NCI-H2196 (cell line): ENCODE results near the gene CYB5A.

Experiments used
- DNase-seq: peaks from one replicate; lab custom pipeline; 2025; ENCODE audit not compliant: unreplicated experiment; lab: John Stamatoyannopoulos, UW

The CYB5A gene

GRCh38 chr18:74278058-74278457 lies 13.7 kb downstream of the CYB5A start:
- no peak for DNase-seq

GRCh38 chr18:74277296-74277695 lies 14.5 kb downstream of the CYB5A start:
- no peak for DNase-seq

GRCh38 chr18:74276609-74277008 lies 15.2 kb downstream of the CYB5A start:
- DNase-seq: no peak

- DNase-seq: no peak
Observed at GRCh38 chr18:74275736-74276135, 16.0 kb downstream of the CYB5A start.

GRCh38 chr18:74274700-74275099 lies 17.1 kb downstream of the CYB5A start:
- DNase-seq: no peak

GRCh38 chr18:74273394-74273793 lies 18.4 kb downstream of the CYB5A start:
- peak; percentile 41 for DNase-seq

- no peak for DNase-seq
Observed at GRCh38 chr18:74271635-74272034, 20.1 kb downstream of the CYB5A start.

GRCh38 chr18:74268933-74269620 lies 22.7 kb downstream of the CYB5A start:
- DNase-seq: peak; percentile 18

- no peak for DNase-seq
Observed at GRCh38 chr18:74268175-74268574, 23.6 kb downstream of the CYB5A start.

GRCh38 chr18:74266161-74266560 lies 25.6 kb downstream of the CYB5A start:
- DNase-seq: no peak

GRCh38 chr18:74265546-74266098 lies 26.1 kb downstream of the CYB5A start:
- DNase-seq: no peak

- no peak for DNase-seq
Observed at GRCh38 chr18:74264303-74265020, 27.3 kb downstream of the CYB5A start.

- DNase-seq: no peak
Observed at GRCh38 chr18:74261053-74261713, 30.6 kb downstream of the CYB5A start.

- no peak for DNase-seq
Observed at GRCh38 chr18:74259347-74259746, 32.4 kb downstream of the CYB5A start.

GRCh38 chr18:74257083-74257482 lies 34.7 kb downstream of the CYB5A start:
- no peak for DNase-seq

- DNase-seq: no peak
Observed at GRCh38 chr18:74256190-74256589, 35.6 kb downstream of the CYB5A start.

GRCh38 chr18:74255131-74255616 lies 36.6 kb downstream of the CYB5A start:
- no peak for DNase-seq

GRCh38 chr18:74252039-74252395 lies 39.7 kb downstream of the CYB5A start:
- DNase-seq: no peak

GRCh38 chr18:74251297-74252038 lies 40.3 kb downstream of the CYB5A start:
- no peak for DNase-seq

GRCh38 chr18:74250131-74250530 lies 41.6 kb downstream of the CYB5A start:
- DNase-seq: no peak
